LNCaP clone FGC (cell line): Measurements from ENCODE around the gene NCCRP1.
"Not testable (repeated sequence)": the region's sequence is repeated elsewhere in the genome, so short reads cannot be mapped to it uniquely, and the experiment has no call there.

ENCODE experiments used
- DNase-seq: peaks from one replicate; pipeline ENCODE4 v3.0.0-alpha.2; 2011; ENCODE audit warnings: low read depth
- H3K4me3 ChIP-seq: 2 replicates; pipeline ENCODE4 v1.5.1; 2011; ENCODE audit warnings: mild to moderate bottlenecking, low read depth, low read length, control low read depth
- TF ChIP-seq, protein P1 (sequence below): IDR thresholded peaks from 2 replicates; pipeline ENCODE4 v1.5.1; 2012; ENCODE audit warnings: mild to moderate bottlenecking; ENCODE audit not compliant: control insufficient read depth, insufficient read depth; ENCODE audit errors: extremely low read depth

The NCCRP1 gene

DNA sequence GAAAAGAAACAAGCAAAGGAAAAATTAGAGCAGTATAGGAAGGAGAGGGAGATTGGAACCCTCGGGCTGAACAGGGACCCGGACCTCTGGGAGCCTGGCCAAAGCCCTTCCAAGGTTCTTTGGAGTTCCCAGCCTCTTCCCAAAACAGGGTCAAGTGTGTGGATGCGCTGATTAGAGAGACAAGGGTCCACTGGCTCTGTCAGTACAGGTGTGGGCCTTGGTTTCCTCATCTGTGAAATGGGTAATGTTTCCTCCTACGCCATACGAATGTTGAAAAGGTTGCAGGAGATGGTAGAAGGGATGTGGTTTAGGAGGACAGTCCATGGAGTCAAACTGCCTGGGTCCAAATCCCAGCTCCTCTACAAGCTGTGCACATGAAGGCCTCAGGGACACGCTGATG, 9.4 kb downstream of the NCCRP1 start:
- TF ChIP-seq, protein P1, sequence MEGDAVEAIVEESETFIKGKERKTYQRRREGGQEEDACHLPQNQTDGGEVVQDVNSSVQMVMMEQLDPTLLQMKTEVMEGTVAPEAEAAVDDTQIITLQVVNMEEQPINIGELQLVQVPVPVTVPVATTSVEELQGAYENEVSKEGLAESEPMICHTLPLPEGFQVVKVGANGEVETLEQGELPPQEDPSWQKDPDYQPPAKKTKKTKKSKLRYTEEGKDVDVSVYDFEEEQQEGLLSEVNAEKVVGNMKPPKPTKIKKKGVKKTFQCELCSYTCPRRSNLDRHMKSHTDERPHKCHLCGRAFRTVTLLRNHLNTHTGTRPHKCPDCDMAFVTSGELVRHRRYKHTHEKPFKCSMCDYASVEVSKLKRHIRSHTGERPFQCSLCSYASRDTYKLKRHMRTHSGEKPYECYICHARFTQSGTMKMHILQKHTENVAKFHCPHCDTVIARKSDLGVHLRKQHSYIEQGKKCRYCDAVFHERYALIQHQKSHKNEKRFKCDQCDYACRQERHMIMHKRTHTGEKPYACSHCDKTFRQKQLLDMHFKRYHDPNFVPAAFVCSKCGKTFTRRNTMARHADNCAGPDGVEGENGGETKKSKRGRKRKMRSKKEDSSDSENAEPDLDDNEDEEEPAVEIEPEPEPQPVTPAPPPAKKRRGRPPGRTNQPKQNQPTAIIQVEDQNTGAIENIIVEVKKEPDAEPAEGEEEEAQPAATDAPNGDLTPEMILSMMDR = no peak
- no peak for DNase-seq

DNA sequence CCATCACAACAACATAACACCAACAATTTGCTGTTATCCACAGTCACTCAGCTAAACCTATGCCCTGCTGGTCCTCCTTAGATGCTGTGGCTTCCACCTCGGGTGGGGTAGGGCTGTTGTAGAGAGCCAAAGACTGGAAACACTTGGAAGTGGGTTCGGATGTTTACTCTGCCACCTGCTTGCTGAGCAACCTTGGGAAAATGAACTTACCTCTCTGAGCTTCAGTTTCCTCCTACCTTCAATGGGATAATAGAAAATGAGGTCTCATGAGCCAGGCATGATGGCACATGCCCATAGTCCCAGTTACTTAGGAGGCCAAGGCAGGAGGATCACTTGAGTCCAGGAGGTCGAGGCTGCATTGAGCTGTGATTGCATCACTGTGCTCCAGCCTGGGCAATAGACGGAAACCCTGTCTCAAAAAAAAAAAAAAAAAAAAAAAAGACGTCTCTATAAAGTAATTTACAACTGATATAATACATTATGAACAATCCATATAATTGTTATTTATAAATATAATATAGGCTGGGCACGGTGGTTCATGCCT, 10.6 kb downstream of the NCCRP1 start:
- TF ChIP-seq, protein P1 = no peak
- no peak overlapping the region for H3K4me3 ChIP-seq
- DNase-seq = no peak

More for the DNA sequence above, 9.4 kb downstream of the NCCRP1 start:
- H3K4me3 ChIP-seq = no peak overlapping the region

DNA sequence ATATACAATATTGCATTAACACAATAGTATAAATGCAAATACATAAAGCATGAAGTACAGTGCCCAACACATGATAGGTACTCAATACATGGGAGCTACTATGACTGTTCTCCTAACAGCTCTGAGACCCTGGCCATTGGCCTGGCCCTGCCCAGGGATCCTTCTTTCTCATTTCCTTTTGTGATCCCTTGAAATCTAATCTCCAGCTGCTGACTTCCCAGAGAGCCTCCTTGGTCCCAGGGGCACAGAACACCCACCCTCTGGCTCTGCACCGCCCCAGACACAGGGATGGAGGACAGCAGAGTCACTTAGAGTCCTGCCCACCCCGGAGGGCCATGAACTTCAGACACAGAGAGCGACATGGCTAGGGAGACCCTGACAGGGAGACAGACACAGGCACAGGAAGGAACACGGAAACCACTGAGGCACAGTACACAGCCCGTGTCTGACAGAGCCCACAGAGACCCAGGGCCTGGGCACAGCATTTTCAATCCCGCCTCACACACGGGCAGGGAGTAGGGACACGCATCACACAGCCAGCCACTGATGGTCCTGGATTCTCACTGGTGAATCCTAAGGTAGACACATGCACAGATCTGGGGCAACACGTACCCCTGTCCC, 11.5 kb downstream of the NCCRP1 start:
- TF ChIP-seq, protein P1 = no peak
- no peak overlapping the region for H3K4me3 ChIP-seq
- no peak for DNase-seq

DNA sequence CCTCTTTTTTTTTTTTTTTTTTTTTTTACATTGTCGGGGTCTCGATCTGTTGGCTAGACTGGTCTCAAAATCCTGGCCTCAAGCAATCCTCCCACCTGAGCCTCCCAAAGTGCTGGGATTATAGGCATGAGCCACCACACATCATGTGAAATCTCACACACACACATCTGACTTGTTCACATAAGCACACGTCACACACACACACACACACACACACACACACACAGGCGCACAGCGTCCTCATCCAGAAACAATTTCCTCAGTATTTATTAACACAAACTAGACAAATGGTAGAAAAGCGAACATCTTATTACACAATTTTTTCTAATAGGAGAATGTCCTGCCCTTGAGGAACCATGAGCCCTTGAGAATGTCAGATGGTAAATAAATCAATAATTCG, 12.4 kb downstream of the NCCRP1 start:
- no peak for DNase-seq
- H3K4me3 ChIP-seq = no peak overlapping the region
- TF ChIP-seq, protein P1 = no peak

DNA sequence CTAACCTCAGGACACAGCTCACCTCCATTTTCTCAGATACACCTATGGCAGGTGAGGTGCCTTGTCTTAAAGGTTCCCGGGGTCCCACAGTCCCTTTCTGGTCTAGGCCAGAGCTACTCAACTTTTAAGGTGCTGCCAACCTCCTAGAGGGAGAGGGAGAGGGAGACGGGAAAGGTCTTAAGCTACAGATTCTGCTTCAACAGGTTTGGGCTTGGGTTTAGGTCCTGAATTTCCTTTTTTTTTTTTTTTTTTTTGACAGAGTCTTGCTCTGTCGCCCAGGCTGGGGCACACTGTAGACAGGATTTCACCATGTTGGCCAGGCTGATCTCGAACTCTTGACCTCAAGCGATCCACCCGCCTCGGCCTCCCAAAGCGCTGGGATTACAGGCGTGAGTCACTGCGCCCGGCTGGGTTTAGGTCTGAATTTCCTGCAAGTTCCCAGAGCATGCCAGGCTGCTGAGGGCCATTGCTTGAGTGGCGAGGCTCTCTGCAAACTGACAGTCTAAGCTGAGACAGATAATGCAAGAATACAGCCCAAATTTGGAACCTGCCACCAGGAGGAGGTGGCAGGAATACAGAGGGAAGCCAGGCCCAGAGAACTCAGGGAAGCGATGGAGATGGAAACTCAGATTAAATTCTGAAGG, 15.1 kb downstream of the NCCRP1 start:
- TF ChIP-seq, protein P1 = no peak
- DNase-seq = no peak

DNA sequence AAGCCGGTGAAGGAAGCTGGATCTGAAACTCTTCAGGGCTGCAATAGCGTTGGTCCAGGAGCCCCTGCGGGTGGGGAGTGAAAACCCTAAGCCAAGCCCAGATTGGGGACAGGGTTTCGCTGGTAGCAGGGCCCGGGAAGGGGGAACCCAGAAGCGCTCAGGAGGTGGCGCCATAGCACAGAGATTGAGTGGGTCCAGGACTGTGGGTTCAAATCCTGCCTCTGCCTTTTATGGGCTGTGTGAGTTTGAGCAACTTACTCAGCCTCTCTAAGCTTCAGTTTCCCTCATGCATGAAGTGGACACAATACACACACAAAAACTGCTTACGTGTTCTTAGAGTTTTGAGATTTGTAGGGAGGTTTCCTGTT, 15.6 kb downstream of the NCCRP1 start:
- TF ChIP-seq, protein P1 = 0 out of 2 replicates have a peak, but pooled peaks have one; percentile 18
- DNase-seq = no peak

More for the DNA sequence above, 15.1 kb downstream of the NCCRP1 start:
- H3K4me3 ChIP-seq = no peak overlapping the region

DNA sequence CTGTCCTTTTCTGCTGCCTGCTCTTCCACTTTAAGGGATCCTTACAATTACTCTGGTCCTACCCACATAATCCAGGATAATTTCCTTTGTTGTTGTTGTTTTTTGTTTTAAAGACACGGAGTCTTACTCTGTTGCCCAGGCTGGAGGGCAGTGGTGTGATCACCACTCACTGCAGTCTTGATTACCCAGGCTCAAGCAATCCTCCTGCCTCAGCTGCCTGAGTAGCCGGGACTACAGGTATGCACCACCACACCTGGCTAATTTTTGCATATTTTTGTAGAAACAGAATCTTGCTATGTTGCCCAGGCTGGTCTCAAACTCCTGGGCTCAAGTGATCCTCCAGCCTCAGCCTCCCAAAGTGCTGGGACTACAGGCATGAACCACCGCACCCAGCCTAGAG, 18.6 kb downstream of the NCCRP1 start:
- H3K4me3 ChIP-seq, DNase-seq: not testable (repeated sequence)

More for the DNA sequence above, 15.6 kb downstream of the NCCRP1 start:
- no peak overlapping the region for H3K4me3 ChIP-seq
